Stimulated activated naive CD8-positive, alpha-beta T cell treated with anti-CD3 and anti-CD28 coated beads, Interleukin-15, amount 100 ng/mL, for 72 hours (primary cell): ENCODE data around the gene CD84.
"Not testable (repeated sequence)": the region's sequence is repeated elsewhere in the genome, so short reads cannot be mapped to it uniquely, and the experiment has no call there.

Experiments
- ATAC-seq: fragments of 150-1000 bp; cut with Tn5 transposase; 2 replicates; pipeline ENCODE4 v1.10.0; 2021; ENCODE audit warnings: mild to moderate bottlenecking, moderate library complexity
- DNase-seq, 2 donors: peaks; one replicate each; pipeline ENCODE4 v3.0.0; 2021 to 2022
- H3K27ac Mint-ChIP-seq, 2 donors: one replicate each; pipeline ENCODE4 v1.8.0; 2022; ENCODE audit warnings: mild to moderate bottlenecking in 2 of 2, mixed read lengths in 2 of 2, moderate library complexity in 2 of 2
- H3K27me3 Mint-ChIP-seq: one replicate; pipeline ENCODE4 v1.8.0; 2022; ENCODE audit warnings: mixed read lengths
- H3K4me1 Mint-ChIP-seq: one replicate; pipeline ENCODE4 v1.8.0; 2022; ENCODE audit warnings: mild to moderate bottlenecking, mixed read lengths
- H3K4me3 Mint-ChIP-seq, 2 donors: one replicate each; pipeline ENCODE4 v1.8.0; 2022; ENCODE audit warnings: mild to moderate bottlenecking in 2 of 2, mixed read lengths in 2 of 2, moderate library complexity in 1 of 2
- H3K9me3 Mint-ChIP-seq, 2 donors: one replicate each; pipeline ENCODE4 v1.8.0; 2022; ENCODE audit warnings: mixed read lengths in 2 of 2

The CD84 gene, protein sequence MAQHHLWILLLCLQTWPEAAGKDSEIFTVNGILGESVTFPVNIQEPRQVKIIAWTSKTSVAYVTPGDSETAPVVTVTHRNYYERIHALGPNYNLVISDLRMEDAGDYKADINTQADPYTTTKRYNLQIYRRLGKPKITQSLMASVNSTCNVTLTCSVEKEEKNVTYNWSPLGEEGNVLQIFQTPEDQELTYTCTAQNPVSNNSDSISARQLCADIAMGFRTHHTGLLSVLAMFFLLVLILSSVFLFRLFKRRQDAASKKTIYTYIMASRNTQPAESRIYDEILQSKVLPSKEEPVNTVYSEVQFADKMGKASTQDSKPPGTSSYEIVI

DNA sequence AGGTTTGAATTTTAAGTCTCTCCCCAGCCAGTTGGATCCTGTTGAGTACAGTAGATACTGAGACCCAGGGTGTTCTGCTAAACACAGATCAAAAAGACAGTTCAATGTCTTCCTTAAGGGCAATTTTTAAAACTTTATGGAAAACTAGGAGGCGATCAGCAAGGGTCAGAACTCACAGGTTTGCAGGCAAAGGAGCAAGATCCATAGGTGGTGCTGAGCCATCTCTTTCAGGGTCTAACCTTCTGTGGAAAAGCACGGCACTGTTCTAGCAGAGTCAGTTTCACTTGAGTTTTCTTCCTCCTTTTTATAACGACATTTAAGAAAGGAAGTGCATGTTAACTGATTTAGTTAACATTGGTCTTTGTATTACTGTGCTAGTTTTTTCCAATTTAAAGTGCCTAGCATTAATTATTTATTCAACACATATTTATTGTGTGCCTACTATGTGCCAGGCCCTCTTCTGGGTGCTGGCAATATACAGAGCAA is at the start of gene CD84:
CD84 (minus strand) TSS at position 281 of the 486 bp plus-strand sequence; CDS start at position 222, 59 bp downstream.
- DNase-seq: no peak
- peak within 1 kb of the TSS; percentile 69 to 73 for H3K4me3 Mint-ChIP-seq
- H3K9me3 Mint-ChIP-seq: peaks cover 7 to 12% of the 10 kb centered on the region in 2 donors

DNA sequence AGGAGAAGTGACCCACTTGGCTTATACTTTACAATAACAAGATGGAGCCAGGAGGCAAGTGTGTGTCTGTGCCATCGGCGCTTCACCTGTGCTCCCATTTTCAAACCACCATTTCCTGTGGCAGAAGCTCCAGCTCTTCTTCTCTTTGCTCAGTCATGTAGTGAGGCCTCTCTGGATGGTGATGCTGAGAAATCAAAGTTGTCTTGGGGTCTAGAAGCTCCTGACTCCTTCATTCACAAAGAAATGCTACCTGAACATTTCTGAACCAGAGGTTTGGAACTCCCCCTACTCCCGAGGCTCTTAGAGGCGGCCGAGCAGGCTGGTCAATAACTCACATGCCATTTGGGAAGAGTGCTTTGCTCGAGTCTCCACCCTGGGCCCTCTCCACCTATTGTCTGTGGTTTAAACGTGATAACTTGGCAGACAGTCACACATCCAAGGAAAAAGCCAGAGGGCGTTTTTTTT is 49.5 kb upstream of the CD84 start:
- Mint-ChIP-seq H3K4me1 (peaks cover 96% of the 10 kb centered on the region), H3K4me3 (peak overlapping the region; percentile 74 to 90)

More for the DNA sequence above, at the start of gene CD84:
- Mint-ChIP-seq H3K27ac (peak within 1 kb of the TSS; percentile 48 to 94), H3K27me3 (no peaks in the 10 kb centered on the region), H3K4me1 (peaks cover 71% of the 10 kb centered on the region)
- ATAC-seq: peak; percentile 24

DNA sequence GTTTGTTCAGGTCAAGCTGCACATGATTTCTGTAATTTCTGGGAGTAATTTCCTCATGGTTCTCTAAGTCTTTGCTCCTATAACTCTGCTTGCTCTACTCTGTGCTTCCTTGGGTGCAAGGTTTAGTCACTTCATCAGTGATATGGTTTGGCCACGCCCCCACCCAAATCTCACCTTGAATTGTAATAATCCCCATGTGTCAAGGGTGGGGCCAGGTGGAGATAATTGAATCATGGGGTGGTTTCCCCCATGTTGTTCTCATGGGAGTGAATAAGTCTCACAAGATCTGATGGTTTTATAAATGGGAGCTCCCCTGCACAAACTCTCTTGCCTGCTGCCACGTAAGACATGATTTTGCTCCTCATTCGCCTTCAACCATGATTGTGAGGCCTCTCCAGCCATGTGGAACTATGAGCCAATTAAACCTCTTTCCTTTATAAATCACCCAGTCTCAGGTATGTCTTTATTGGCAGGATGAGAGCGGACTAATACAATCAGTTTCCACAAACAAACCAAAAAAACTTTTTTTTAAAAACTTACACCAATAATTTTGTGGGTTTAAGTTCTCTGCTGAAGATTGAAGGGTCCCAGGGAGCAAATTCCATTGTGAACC is 48.5 kb upstream of the CD84 start:
- H3K27me3 Mint-ChIP-seq, H3K9me3 Mint-ChIP-seq: not testable (repeated sequence)
- H3K4me1 Mint-ChIP-seq: peaks cover 96% of the 10 kb centered on the region
- peak overlapping the region; percentile 74 to 90 for H3K4me3 Mint-ChIP-seq
- peak overlapping the region; percentile 84 to 100 for H3K27ac Mint-ChIP-seq
- peak; percentile 14 for ATAC-seq
- DNase-seq: peak; percentile 53 to 81

More for the DNA sequence above, 49.5 kb upstream of the CD84 start:
- Mint-ChIP-seq H3K27me3 (no peaks in the 10 kb centered on the region), H3K27ac (peak overlapping the region; percentile 96 to 97), H3K9me3 (peaks cover 0 to 3% of the 10 kb centered on the region in 2 donors)
- ATAC-seq: no peak
- peak in 1 of 2 donors; percentile 36 for DNase-seq

DNA sequence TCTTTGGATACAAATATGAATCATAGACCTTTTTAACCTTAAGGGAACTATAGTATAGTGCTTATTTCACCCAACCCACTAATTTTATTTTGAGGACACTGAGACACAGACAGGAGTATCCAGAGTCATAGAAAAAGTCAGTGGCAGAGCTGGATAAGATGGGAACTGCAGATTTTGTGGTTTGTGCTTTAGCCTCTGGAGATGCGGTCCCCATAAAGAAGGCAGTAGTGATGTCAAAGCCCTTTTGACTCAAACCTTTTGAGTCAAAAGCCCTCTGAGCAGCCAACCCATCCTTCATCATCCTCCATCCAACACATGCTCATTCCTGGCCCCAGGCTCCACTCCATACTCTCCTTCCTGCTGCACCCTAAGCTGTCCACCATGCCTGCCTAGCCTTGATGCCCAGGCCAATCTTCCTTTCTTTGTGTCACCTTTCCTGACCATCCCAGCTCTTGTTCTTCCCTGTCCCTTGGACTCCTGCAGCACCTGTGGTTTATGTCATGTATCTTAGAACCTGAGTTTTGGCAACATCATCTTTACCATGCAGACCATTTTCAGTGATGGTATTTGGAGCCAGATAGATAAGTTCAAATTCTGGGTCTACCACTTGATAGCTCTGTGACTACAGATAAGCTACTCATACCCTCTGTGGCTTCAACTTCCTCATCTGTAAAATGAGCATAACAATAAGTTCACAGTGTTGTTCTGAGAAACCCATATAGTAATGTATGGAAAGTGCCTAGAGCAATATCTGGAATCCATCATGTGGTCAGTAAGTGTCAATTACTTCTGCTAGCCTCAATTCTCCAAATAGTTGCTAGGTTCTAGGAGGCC is 47.4 kb upstream of the CD84 start:
- Mint-ChIP-seq H3K4me1 (peaks cover 96% of the 10 kb centered on the region), H3K27me3 (no peaks in the 10 kb centered on the region), H3K27ac (peak overlapping the region; percentile 94 to 100), H3K9me3 (peaks cover 0 to 3% of the 10 kb centered on the region in 2 donors), H3K4me3 (peak overlapping the region; percentile 81 to 90)
- ATAC-seq: peak; percentile 70
- DNase-seq: no peak

DNA sequence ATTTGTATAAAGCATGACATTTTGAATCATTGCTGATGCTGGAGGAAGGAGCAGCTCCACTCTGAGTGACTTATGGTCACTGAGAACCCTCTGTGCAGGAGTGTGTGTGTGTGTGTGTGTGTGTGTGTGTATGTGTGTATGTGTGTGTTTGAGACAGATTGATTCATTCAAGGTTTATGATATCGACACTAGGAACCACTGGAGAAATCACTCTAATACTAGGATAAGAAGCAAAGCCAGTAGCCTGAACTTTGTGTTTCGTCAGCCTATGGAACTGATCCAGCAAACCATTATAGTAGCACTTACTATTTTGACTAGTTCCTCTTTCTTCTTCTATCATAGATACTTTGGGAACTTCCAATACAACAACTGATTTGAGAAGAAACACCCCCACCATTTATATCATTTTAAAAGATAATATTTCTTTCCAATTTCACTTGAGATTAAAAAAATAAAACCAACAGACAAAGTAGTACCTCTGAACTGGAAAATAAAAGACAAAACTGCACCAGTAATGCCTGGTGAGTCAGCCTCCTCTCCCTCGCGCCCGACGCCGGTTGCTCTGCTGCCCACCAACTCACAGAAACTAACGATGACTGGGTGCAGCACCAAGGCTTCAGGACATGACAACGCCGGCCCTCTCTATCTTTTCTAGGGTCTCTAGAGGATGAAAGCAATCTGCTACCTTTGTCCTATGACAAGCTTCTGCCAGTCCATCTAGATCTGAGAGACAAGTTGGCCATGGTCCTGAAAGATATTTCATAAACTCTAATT is 46.6 kb upstream of the CD84 start:
- Mint-ChIP-seq H3K4me1 (peaks cover 96% of the 10 kb centered on the region), H3K4me3 (peak overlapping the region; percentile 81 to 90), H3K27ac (peak overlapping the region; percentile 75 to 100), H3K9me3 (no peaks in the 10 kb centered on the region), H3K27me3 (no peaks in the 10 kb centered on the region)
- ATAC-seq (peak; percentile 28), DNase-seq (peak; percentile 44 to 72)

DNA sequence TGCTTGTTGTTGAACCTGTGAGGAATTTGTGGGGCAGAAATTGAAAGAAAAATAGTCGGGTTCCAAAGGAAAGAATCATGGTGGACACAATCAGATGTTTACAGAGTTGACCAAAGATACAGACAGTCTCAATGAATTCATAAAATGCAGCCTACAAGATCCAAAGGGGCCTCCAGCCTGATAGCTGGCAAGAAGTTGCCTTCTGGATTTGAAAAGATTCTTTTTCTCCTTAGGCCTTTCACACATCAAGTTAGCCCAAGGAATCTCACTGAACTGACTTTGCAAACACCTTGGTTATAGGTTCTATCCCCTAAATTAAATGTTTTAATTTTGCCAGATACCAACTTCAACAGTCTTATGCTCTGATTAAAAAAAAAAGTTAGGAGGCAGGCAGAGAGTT is 46.0 kb upstream of the CD84 start:
- Mint-ChIP-seq H3K4me3 (peak overlapping the region; percentile 73 to 90), H3K9me3 (no peaks in the 10 kb centered on the region), H3K27ac (peak overlapping the region; percentile 75 to 100), H3K27me3 (no peaks in the 10 kb centered on the region), H3K4me1 (peaks cover 92% of the 10 kb centered on the region)
- ATAC-seq (no peak), DNase-seq (no peak)

DNA sequence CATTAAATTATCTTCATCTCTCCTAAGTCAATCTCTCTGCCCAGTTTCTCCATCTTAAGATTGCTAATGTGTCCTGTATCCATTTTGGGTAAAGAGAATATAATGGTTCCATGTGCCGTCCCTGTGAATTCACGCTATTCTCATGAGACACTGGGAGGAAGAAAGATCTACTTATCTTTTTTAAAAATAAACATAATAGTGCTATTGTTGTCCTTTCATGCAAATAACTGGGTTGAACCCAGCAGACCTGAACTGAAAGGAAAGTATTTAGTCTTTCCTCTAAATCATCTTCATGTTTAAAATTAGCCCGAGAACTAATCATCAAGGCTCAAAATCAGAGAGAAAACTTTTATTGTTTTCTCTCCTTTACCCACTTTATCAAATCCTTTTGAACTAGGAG is 45.2 kb upstream of the CD84 start:
- DNase-seq (no peak), ATAC-seq (no peak)
- Mint-ChIP-seq H3K4me1 (peaks cover 90% of the 10 kb centered on the region), H3K27me3 (no peaks in the 10 kb centered on the region), H3K27ac (peak overlapping the region; percentile 75 to 99), H3K9me3 (no peaks in the 10 kb centered on the region), H3K4me3 (peak overlapping the region; percentile 73 to 81)

DNA sequence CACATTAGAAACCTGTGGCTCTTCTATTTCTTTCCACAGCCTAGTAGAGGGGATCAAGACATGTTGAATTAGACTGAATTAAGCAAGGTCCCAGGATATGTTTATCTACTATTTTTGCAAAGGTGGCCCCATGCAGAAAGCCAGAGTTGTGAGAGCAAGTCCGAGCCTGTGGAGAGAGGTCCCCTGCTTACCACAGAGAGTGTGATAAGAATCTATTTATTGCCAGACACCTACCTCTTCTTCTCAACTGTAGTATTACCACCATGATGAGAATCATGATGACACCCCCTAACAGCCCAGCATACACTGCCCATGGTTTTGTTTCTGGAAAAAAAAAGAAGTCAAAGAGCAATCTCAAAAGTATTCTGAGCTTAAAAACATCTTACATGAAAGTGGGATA is 44.6 kb upstream of the CD84 start:
- DNase-seq (peak in 1 of 2 donors; percentile 41), ATAC-seq (peak; percentile 57)
- Mint-ChIP-seq H3K9me3 (peaks cover 0 to 6% of the 10 kb centered on the region in 2 donors), H3K27ac (peak overlapping the region; percentile 92 to 99), H3K4me3 (peak overlapping the region; percentile 73 to 81), H3K4me1 (peaks cover 93% of the 10 kb centered on the region), H3K27me3 (no peaks in the 10 kb centered on the region)

DNA sequence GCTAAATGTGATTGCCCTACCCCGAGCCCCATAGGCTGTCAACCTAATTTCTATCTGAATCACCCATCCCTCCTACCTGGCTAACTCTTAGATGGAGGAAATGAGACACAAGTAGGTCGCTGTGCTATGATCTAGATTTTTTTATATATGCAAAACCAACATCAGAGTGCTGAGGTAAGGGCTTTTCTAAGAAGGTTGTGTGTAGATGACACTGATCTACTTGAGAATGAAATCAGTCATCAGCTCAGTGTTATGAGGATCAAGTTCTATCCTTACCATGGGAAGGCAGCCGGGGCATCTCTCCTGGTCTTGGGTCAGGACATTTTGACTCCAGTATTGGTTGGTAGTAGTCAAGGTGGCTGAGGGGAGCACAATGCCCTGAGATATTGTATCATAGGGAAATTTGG is 43.9 kb upstream of the CD84 start:
- H3K27me3 Mint-ChIP-seq: no peaks in the 10 kb centered on the region
- peaks cover 0 to 7% of the 10 kb centered on the region in 2 donors for H3K9me3 Mint-ChIP-seq
- ATAC-seq (peak; percentile 77), DNase-seq (peak; percentile 37 to 69)
- H3K27ac Mint-ChIP-seq: peak overlapping the region; percentile 92 to 99
- peak overlapping the region; percentile 73 to 81 for H3K4me3 Mint-ChIP-seq
- peaks cover 90% of the 10 kb centered on the region for H3K4me1 Mint-ChIP-seq

DNA sequence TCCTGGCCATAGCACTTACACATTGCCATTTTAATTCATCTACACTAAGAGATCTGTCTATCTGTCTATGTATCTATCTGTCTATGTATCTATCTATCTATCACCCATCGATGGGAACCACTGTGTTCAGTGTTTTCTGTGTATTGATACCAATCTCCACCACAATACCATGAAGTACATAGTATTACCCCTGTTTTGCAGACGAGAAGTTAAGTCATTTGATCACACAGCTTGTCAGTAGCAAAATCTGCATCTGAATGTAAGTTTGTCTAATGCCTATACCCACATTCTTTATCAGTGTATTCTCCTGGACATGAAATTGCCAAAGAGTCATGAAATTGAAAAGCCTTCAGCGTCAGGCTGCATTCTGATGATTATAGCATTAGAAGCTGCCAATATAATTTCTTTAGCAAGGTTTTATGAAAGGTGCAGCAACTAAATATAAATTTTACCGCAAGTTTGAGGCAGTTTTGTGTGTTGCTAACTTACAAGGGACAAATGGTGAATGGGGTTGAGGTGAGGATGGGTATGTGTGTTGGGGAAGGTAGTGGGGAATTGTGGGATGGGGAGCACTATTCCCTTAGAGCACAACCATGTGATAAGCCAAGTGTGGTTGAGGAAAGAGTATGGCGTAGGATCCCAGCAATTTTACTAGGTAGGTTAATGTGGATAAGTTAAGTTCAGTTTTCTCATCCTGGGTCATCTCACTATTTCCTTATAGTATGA is 43.4 kb upstream of the CD84 start:
- Mint-ChIP-seq H3K9me3 (peaks cover 0 to 7% of the 10 kb centered on the region in 2 donors), H3K27me3 (no peaks in the 10 kb centered on the region), H3K4me3 (peak overlapping the region; percentile 73 to 81), H3K27ac (peak overlapping the region; percentile 55 to 63), H3K4me1 (peaks cover 89% of the 10 kb centered on the region)
- ATAC-seq (no peak), DNase-seq (no peak)

DNA sequence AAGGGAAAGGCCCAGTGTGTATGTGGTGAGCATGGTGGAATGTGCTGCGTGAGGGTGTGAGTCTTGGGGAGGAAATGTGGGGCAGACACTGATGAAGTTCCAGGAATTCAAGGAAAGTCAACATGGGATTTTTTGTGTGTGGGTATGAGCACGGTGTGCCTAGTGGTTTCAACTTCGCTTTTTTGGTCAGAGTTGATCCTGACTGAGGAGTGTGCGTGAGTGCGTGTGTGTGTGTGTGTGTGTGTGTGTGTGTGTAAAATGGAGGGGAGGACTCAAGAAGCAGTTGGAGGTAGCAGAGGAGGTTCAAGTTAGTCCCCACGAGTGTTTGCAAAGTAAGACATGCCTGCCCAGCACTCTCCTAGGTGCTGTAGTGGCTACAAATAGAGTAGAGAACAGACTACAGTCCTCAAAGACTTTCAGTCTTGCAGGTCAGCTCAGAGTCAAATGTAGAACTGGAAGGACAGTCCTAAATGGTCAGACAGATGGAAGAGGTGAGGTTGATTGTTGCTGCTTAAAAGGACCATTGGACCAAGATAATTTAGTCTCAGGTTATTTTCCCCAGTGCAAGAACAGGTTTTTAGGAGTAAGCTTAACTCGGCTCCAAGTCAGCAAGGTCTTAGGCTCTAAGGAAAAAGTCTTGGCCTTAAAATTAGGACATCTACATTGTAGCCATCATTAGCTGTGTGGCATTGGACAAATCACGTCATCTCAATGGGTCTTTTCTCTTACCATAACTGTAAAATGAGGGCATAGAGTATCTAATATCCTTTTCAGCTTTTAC is 42.5 kb upstream of the CD84 start:
- H3K27me3 Mint-ChIP-seq: no peaks in the 10 kb centered on the region
- DNase-seq: peak in 1 of 2 donors; percentile 44
- no peak for ATAC-seq
- peak overlapping the region; percentile 4 to 30 for H3K4me3 Mint-ChIP-seq
- peak overlapping the region; percentile 8 to 89 for H3K27ac Mint-ChIP-seq
- H3K9me3 Mint-ChIP-seq: peaks cover 0 to 7% of the 10 kb centered on the region in 2 donors
- peaks cover 80% of the 10 kb centered on the region for H3K4me1 Mint-ChIP-seq

DNA sequence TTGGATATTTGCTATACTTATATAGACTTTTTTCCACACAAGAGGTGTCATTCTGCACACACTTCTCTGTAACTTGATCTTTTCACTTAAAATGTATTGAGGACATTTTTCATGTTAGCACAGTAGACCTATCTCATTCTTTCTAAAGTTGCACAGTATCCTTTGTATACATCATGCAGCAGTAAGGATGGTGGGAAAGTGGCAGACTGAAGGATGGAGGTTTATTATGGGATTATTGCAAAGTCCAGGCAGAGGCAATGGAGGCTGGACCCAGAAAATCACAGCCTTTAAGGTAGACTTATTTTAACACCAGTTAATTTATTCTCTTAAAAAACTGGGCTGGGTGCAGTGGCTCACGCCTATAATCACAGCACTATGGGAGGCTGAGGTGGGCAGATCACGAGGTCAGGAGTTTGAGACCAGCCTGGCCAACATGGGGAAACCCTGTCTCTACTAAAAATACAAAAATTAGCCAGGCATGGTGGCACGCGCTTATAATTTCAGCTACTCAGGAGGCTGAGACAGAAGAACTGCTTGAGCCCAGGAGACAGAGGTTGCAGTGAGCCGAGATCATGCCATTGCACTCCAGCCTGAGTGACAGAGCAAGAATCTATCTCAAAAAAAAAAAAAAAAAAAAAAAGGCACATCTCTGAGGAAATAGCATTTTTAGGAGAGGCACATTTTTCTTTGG is 41.8 kb upstream of the CD84 start:
- Mint-ChIP-seq H3K4me1 (peaks cover 73% of the 10 kb centered on the region), H3K27me3 (no peaks in the 10 kb centered on the region), H3K9me3 (peaks cover 0 to 7% of the 10 kb centered on the region in 2 donors), H3K4me3 (peak overlapping the region; percentile 4 to 30), H3K27ac (peak overlapping the region in 1 of 2 donors; percentile 89)
- ATAC-seq (no peak), DNase-seq (no peak)

DNA sequence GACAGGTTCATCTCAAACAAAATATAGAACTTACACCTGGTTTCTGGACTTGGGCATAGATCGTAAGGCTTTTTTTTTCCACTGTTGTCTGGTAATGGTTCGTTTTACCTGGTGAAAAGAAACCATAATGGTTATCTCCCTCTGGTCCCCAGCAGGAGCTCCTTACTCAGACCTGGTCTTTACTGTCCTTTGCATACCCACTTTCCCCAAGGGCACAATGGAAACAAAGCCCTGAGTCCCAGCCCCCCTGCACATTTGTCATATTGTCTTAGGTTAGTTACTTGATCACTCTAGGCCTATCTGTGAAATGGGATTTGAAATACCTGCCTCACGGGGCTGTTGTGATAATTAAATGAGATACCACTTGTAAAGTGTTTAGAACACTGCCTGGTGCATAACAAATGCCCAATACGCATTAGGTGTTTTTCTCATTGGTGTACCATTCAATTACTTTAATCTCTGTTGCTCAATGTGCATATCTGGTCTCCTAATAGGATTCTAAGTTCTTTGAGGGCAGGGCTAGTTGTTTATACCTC is 40.5 kb upstream of the CD84 start:
- DNase-seq (no peak), ATAC-seq (no peak)
- Mint-ChIP-seq H3K4me3 (no peak overlapping the region), H3K27ac (no peak overlapping the region), H3K4me1 (peaks cover 60% of the 10 kb centered on the region), H3K27me3 (no peaks in the 10 kb centered on the region), H3K9me3 (peaks cover 0 to 7% of the 10 kb centered on the region in 2 donors)
